ENCODE measurements around the gene SMAD1. TPM values are rescaled to one million over a fixed set of nuclear protein-coding genes. Genes with fewer than 3 reads are reported as not detected.
A peak's percentile ranks its signal among the peaks of the same experiment; 100 is the strongest.

Gene SMAD1
- polyA plus RNA-seq (ENCODE audit: insufficient read length in 10 of 10), result 100 to 1,000 TPM in 1 of 10 donors, 10 to 100 TPM in 9; 61.2 to 101 (median 72.7) TPM
- long read RNA-seq, donor 1, transcript SMAD1-201 (7 exons, 1,966 nt), result major isoform, 12 of 39 reads
- long read RNA-seq, donor 1, partial matches to known transcripts, result 26 of 39 reads
- long read RNA-seq, donor 1, other reads (novel, unspliced or antisense), result 0 of 39 reads
- long read RNA-seq, donor 2, transcript SMAD1-201 (7 exons, 1,966 nt), result major isoform, 8 of 30 reads
- long read RNA-seq, donor 2, partial matches to known transcripts, result 18 of 30 reads
- long read RNA-seq, donor 2, other reads (novel, unspliced or antisense), result 0 of 30 reads
- long read RNA-seq, donor 3, result 0 reads
- long read RNA-seq, donor 4, transcript SMAD1-201 (7 exons, 1,966 nt), result major isoform, 7 of 15 reads
- long read RNA-seq, donor 4, partial matches to known transcripts, result 7 of 15 reads
- long read RNA-seq, donor 4, other reads (novel, unspliced or antisense), result 0 of 15 reads
- long read RNA-seq, donor 5, transcript SMAD1-201 (7 exons, 1,966 nt), result major isoform, 6 of 73 reads
- long read RNA-seq, donor 5, partial matches to known transcripts, result 62 of 73 reads
- long read RNA-seq, donor 5, other reads (novel, unspliced or antisense), result 0 of 73 reads
- long read RNA-seq, donor 6, transcript SMAD1-201 (7 exons, 1,966 nt), result major isoform, 7 of 18 reads
- long read RNA-seq, donor 6, partial matches to known transcripts, result 6 of 18 reads
- long read RNA-seq, donor 6, other reads (novel, unspliced or antisense), result 0 of 18 reads
- long read RNA-seq, donor 7, partial matches to known transcripts, result 10 of 18 reads
- long read RNA-seq, donor 7, other reads (novel, unspliced or antisense), result 0 of 18 reads
- long read RNA-seq, donor 8, partial matches to known transcripts, result 17 of 21 reads
- long read RNA-seq, donor 8, other reads (novel, unspliced or antisense), result 0 of 21 reads
- long read RNA-seq, donor 9, result 0 reads

DNA sequence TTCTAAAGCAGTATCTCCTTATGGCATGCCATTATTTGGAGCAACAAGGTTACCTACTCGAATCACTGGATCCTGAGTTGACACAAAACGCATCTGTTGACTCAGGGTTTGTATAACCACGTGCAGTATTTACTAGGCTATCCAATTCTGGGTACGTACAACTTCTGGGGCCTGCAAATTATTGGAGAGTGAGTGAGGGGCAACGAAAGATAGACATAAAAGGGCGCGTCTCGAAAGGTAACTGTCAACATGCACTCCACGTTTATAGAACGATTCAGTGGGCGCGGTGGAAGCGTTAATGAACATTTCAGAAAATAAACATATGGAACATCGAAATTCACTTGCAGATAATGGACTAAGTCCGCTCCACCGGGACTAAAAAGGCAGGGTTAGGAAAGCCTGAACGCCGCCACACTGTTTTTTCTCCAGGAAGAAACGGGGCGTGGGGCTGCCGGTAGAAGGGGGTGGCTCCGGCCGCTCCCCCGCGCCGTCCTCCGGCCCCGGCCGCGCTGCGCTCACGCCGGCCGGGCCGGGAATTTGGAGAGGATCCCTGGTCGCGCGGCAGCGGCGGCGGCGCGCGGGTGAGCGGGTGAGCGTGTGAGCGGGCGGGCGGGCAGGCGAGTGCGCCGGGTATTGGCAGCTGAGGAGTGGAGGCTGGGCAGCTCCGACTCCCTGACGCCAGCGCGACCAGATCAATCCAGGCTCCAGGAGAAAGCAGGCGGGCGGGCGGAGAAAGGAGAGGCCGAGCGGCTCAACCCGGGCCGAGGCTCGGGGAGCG lies at the start of gene SMAD1:
SMAD1 (plus strand) TSS at position 690 of the 778 bp plus-strand sequence. CDS start 32,761 bp downstream, outside the sequence.
- DNase-seq, result peak; percentile 82 to 93 (median 83)

DNA sequence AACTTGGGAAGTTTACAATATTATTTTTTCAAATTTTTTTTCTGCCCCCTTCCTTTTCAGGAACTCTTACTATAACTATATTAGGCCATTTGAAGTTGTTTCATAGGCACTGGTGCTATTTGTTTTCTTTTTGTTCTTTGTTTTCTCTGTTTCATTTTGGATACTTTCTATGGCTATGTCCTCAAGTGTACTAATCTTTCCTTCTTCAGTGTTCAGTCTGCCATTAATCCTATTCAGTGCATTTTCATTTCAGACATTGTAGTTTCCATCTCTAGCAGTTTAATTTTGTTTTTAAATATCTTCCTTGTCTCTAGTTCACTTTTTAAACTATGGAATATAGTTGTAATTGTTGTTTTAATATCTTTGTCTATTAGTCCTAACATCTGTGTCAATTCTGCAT lies 48.0 kb upstream of the SMAD1 start:
- no peak for DNase-seq

DNA sequence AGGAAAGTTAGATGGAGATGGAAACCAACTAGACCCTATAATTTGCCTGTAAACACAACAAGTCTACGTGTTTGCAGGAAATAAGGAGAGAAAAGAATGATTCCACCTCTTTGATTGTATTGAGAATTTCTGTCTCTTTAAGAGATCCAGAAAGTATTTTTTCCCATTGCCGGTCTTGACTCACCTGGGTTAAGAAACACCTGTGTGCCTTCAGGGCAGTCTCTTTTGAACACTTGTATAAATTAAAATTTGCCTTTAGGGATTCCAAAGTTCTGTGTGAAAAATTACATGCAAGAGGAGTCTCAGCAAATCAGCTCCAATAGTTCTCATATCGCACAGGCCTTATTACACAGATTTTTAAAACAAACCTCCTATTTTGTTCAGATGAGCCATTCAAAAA lies 46.0 kb upstream of the SMAD1 start:
- no peak for DNase-seq

DNA sequence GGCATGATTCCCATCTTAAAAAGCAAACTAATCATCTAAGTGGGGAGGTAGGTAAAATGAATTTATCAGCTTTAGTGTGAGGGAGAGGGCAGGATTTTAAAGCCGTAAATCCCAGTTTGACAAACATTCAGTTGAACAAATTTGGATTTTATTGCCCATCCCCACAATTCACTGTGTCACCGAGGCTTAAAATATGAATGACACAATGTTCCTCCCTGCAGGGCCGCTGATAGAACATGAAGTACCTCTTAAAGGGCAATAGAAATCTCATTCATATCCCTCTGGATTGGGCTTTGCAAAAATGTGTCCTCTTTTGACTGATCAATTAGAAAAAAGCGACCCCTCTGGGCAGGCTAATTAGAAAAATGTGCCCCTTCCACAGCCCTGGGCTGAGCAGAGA lies 45.5 kb upstream of the SMAD1 start:
- no peak for DNase-seq

DNA sequence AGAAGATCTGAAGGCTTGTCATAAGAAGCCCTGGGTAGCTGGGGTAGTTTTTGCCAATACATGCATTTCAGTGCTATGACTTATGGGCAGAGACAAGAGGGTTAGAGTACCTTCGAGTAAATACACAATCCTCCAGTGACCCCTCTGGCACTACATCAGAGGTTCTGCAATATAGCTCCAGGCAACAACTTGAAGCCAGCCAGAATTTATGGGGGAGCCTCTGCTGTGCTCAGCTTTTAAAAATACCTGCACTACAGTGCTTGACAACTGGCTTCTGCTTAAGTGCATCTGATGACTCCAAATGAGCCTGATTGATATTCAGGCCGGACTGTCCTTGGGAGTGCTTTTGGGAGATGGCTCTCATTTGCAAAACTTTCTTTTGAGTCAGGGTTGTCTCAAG lies 44.9 kb upstream of the SMAD1 start:
- DNase-seq, result peak in 2 of 3 donors; percentile 27 to 40

DNA sequence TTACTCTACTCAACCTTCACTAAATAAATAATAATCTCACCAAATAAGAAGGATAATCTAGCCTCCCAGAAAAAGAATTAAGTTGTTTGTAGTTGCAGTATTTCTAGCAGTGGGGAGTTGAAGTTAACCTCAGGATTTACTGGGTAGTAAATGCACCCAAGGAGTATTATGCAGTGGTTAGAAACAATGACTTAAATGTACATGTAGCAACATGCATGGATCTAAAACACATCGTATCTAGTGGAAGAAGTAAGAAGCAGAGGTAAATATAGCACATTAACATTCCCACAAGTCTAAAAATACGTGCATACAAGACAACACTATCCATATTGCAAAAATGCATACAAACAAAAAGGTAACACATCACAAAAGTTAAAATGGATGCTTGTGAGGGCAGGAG lies 44.2 kb upstream of the SMAD1 start:
- no peak for DNase-seq

DNA sequence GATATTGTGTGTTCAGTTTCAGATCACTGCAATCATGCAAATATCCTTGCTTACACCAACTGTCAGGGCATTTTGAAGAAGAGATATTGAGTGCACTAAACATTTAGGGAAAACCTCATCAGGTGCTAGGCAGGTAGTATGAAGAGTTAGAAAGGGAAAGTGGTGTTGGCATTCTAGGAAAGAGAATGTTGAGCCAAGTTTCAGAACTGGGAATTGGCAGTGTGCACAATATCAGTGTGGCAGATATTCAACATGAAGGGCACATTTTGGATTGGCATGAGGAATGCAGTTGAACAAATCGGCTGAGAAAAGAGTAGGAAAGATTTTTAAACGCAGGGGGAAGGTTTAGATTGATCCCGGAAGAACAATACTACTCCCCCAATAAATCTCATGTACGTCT lies 43.4 kb upstream of the SMAD1 start:
- DNase-seq, result no peak

DNA sequence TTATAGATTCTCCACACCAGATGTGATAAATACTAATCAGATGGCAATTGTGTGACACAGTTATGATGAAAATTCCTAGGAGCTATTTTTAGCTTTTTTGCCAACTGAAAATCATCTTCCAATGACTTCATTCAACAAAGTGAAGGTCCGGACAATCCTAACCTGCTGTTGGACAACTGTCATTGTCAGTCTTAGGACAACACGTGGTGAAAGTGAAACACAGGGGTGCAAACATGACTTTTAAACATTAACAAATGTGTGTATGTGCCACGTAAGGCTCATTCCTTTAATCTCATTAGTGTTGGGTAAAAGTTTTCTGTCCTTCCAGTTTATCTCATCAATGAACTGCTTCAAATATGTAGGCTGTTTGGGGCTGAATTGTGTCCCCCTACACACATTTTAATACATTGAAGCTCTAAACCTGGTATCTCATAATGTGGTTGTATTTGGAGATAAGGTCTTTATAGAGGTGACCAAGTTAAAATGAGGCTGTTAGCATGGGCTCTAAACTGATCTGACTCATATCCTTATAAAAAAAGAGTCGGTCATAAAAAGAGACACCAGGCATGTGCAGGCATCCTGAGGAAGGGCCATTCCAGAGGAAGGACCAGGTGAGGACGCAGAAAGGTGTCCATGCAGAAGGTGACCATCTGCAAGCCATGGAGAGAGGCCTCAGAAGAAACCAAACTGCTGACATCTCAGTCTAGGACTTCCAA lies 41.2 kb upstream of the SMAD1 start:
- peak; percentile 21 to 23 (median 22) for DNase-seq

DNA sequence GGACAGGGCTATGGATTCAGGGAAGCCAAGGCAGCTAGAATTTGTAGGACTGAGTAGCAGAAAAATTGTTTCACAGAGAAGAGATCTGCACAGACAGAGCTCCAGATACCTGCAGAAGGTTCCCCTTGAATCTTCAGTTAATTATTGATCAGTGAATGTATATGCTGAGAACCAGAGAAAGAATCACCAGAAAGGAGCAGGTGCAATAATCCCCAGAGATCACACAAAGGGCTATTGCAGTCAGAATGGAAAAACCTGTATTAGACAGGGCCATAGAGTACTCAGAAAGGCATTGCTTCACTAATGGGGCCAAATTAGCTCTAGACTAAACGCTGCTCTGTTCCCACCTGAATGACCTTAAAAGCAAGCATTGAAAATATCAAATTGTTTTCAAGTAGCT lies 35.5 kb upstream of the SMAD1 start:
- no peak for DNase-seq

DNA sequence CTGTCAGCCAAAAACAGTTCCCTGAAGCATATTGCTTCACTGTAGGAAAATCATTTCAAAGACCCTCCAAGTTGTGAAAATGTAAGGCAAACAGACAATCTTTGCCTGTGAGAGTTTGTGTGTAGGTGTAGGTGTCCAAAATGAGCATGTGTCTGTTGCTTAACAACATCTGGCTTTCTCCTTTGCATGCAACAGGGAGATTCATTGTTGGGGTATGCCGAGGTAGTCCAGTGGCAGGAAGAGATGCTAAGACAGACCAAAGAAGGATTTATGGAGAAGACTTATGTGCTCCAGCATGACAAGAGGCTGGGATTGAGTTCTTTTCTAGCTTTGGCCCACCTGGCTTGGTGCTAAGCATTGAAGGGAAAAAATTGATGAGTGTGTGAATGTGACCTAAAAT lies 29.8 kb upstream of the SMAD1 start:
- no peak for DNase-seq

DNA sequence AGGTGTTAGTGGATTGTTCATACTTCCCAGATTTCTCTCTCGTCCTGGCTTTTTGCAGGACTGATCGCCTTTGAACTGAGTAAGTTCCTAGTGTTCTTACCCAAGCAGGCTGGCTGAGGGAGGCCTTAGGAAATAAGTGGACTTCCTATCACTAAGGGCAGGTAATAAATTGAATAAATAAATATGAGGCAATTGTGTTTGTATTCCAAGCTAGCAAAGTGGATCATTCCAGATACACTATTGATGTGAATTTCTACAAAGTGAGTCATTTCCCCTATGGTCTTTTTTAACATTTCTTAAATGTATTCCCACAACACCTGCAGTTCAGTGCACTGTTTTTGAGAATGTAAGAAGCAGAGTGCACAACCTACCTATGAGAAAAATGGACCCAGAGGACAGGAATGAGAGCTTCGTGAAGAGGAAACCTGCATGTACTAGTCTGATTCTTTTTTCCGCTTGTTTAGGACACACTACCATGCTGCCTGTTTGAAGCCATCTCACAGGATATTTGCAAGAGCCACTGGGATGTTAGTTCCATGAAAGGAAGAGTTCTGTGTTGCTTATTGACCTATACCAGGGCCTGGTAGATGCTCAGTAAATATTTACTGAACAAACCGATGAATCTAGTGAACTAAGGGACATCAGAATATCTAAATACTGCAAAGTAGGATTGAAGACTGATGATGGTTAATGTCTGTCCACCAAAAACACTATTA lies 29.0 kb upstream of the SMAD1 start:
- DNase-seq, result no peak

DNA sequence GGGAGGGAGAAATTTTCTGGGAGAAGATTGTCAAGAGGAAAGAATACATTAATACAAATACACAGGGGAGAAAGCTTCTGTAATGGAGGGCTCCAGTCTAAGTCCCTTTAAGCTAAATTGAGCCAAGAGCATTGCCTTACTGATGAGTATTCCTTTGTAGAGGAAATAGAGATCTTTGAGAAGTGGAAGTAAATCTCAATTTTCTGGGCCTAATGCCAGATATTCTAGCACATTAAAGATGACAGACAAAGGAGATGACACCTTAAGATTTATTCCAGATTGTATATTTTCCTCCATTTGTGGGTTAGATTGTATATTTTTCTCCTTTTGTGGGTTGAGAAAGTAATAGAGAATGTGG lies 28.5 kb upstream of the SMAD1 start:
- no peak for DNase-seq

DNA sequence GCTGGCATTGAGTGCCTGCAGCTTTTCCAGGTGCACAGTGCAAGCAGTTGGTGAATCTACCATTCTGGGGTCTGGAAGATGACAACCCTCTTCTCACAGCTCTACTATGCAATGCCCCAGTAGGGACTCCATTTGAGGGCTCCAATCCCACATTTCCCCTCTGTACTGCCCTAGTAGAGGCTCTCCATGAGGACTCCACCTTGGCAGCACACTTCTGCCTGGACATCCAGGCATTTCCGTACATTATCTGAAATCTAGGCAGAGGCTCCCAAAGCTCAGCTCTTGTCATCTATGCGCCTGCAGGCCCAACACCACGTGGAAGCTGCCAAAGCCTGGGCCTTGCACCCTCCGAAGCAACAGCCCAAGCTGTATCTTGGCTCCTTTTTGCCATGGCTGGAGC lies 8.4 kb upstream of the SMAD1 start:
- no peak for DNase-seq

DNA sequence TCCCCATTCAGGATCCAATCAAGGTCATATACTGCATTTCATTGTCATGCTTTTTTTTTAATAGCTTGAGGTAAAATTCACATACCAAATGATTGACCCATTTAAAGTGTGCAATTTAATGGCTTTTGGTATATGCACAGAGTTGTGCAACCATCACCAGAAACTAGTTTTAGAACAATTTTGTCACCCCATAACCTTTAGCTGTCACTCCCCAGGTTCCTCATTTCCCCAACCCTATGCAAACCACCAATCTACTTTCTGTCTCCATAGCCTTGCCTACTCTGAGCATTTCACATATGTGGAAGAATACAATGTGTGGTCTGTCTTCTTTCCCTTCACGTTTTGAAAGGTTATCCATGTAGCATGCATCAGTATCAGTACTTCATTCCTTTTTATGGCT lies 1.4 kb upstream of the SMAD1 start:
- DNase-seq, result peak in 1 of 3 donors; percentile 22

DNA sequence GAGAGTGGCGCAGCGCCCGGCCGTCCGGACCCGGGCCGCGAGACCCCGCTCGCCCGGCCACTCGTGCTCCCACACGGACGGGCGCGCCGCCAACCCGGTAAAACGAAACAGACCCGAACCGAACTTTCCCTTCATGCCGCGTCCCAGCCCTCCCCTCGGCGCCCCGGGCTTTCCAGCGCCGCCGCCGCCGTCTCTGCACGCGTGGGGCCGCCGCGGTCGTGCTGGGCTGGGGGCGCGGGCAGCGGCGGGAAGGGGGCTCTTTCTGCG lies 222 bp downstream of the SMAD1 start:
- DNase-seq, result no peak

DNA sequence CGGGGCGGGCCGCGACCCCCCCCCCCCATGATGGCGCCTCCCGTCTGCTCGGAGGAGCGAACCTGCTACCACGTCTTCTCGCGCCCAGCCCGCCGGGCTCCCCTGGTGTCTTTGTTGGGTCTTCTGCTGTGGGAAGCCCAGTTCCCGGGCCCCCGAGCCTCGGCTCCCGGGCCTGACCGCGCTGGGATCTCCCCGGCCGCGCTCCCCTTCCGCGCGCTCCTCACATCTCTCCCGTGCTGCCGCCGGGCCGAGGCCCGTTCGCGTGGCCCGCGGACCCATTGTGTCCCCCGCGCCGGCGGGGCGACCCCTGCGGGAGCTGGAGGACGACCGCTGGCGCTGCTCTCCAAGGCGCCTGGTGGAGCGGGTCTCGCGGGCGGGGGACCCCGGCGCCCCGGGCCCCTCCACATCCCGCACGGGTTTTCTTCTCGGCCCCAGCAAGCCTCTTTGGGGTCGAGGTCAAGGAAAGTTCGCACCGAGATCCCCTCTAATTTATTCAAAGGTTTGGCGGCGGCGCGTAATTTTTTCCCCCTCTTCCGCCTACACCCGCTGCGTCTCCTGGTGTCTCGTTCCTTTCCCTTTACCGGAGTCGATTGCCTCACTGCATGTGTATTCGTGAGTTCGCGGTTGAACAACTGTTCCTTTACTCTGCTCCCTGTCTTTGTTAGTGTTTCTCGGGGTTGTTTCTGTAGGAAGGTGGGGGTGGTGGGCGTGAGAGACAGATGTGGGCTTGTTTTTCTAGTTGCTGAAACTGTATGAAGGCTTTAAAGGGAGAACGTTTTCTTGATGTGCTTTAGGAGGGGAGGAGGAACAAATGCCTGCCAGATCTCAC lies 770 bp downstream of the SMAD1 start:
- peak; percentile 76 to 92 (median 80) for DNase-seq

DNA sequence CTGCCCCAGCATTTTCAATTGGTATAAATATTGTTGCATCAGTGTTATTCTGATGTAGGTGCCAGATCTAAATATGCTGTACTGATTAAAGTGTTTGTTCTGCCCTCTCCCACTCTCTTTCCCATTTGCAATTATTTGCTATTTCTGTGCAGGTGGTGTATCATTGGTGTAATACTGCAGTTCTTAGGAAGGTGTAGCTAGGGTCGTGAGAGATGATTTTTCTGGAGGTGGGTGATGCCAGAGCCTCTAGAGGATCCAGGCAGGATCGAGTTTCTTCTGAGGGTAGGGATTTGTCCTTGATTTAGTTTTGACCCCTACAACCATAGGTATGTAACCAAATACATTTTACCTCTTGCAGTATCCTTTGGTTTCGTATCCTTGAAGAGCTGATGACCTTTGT lies 1.9 kb downstream of the SMAD1 start:
- DNase-seq, result peak in 2 of 3 donors; percentile 40 to 53

DNA sequence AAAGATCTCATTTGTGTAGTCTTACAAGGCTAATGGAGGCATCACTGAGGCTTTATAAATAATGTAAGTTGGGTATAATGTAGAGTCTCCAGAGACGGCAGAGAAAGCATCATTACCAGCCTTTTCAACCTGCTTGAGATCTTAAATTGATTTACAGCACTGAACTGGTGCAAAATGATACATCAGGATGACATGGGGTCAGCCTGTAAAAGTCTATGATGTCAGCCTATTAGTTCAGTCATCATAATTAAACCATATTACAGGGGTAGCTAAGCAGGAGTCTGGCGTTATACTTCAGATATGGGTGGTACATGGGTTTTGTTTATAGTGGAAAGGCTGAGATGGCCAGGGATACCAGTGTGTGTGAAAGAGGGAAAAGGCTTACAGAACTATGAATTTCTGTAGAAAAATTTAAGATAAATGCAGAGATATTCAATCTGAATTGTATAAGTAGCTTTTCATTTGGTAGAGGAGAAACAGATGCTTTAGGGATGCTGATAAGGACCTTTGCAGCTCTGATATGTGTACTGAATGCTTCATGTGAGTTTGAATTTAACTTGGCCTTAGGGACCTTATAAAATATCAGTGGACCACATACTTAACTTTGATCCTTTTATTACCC lies 2.7 kb downstream of the SMAD1 start:
- peak in 1 of 3 donors; percentile 44 for DNase-seq

DNA sequence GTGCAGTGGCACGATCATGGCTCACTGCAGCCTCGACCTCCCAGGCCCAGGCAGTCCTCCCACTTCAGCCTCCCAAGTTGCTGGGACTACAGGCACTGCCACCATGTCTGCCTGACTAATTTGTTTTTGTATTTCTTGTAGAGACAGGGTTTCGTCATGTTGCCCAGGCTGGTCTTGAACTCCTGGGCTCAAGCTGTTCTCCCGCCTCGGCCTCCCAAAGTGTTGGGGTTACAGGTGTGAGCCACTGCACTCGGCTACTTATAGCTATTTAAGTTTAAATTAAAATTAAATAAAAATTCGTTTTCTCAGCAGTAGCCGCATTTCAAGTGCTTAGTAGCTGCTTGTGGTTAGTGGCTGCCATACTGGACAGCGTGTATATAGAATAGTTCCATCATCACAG lies 3.5 kb downstream of the SMAD1 start:
- no peak for DNase-seq

DNA sequence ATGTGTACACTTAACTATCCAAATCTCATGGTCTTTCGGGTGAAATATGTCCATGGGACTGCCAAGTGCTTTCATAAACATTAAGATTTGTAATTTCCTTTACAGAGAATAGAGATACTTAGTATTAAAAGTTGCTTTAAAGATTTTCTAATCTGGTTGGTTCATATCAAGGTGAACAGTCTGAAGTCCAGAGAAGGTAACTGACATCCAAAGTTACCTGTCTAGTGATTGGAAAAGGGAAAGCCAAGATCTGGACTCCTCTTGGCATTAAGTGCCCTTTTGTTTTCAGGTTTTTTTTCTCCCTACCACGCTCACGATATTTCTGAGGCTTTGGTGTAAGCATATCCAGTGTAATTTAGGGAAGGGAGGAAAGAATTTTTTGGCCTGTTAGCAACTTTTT lies 5.0 kb downstream of the SMAD1 start:
- no peak for DNase-seq
